Esophagus muscularis mucosa (tissue), 3 donors: ENCODE data around the gene KIF22.

ENCODE experiments used
- POLR2A ChIP-seq: fragments of 450-650 bp; IDR thresholded peaks from one replicate; pipeline ENCODE4 v1.6.1; 2017; ENCODE audit warnings: antibody characterized with exemption, moderate library complexity, mild to moderate bottlenecking, low read depth
- TF ChIP-seq, protein P1 (sequence below), 3 experiments: fragments of 200-600 bp in 2 of 3; fragments of 450-650 bp in 1 of 3; sonication (generic) in 2 of 3; IDR thresholded peaks; one replicate each; pipeline ENCODE4 v1.5.1; 2017 to 2019; ENCODE audit warnings: antibody characterized with exemption in 3 of 3, mild to moderate bottlenecking in 2 of 3, moderate library complexity in 1 of 3

DNA sequence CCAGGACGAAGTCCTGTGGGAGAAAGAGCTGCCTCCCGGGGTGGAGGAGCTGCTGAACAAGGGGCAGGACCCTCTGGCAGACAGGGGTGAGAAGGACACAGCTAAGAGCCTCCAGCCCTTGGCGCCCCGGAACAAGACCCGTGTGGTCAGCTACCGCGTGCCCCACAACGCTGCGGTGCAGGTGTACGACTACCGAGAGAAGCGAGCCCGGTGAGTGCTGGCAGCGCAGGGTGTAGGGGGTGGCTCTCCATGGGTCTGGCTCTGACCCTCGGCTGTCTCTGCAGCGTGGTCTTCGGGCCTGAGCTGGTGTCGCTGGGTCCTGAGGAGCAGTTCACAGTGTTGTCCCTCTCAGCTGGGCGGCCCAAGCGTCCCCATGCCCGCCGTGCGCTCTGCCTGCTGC lies 51.1 kb downstream of the KIF22 start:
- TF ChIP-seq, protein P1, sequence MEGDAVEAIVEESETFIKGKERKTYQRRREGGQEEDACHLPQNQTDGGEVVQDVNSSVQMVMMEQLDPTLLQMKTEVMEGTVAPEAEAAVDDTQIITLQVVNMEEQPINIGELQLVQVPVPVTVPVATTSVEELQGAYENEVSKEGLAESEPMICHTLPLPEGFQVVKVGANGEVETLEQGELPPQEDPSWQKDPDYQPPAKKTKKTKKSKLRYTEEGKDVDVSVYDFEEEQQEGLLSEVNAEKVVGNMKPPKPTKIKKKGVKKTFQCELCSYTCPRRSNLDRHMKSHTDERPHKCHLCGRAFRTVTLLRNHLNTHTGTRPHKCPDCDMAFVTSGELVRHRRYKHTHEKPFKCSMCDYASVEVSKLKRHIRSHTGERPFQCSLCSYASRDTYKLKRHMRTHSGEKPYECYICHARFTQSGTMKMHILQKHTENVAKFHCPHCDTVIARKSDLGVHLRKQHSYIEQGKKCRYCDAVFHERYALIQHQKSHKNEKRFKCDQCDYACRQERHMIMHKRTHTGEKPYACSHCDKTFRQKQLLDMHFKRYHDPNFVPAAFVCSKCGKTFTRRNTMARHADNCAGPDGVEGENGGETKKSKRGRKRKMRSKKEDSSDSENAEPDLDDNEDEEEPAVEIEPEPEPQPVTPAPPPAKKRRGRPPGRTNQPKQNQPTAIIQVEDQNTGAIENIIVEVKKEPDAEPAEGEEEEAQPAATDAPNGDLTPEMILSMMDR (IDR thresholded peaks at IDR 0.05), result no peak
- TF ChIP-seq POLR2A, result no peak
